NCI-H1694 treated with DMSO at 0.1 percent for 48 hours (cell line): ENCODE results near the gene CREBRF.
"Not testable (repeated sequence)": the region's sequence is repeated elsewhere in the genome, so short reads cannot be mapped to it uniquely, and the experiment has no call there.

Experiments
- DNase-seq: peaks from one replicate; lab custom pipeline; 2025; lab: John Stamatoyannopoulos, UW

The CREBRF gene

DNA sequence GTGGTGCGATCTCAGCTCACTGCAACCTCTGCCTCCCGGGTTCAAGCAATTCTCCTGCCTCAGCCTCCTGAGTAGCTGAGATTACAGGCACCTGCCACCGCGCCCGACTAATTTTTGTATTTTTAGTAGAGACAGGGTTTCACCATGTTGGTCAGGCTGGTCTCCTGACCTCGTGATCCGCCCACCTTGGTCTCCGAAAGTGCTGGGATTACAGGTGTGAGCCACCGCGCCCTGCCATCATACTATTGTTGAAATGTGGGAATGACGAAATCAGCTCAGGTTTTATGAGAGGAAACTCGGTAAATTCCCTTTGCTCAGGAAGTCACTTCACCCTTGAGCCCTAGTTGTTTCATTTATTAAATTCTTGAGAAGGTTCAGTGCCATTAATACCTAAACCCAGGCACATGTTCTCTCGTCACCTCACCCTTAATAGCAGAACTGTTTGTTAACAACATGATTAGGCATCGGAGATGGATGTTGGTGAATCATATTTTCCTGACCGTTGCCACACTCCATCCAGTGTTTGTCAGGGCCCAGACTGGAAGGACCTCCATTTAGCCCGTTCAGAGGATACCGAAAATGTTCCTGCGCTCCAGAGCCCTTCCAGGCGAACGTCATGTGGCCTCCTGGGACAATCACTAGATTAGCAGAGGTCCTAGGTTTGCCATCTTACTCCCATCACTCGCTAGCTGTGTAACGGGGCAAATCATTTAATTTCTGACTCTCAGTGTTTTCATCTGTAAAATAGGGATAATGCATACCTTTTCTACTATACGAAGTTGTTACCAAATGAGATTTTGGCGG lies 20.0 kb upstream of the CREBRF start:
- no peak for DNase-seq

DNA sequence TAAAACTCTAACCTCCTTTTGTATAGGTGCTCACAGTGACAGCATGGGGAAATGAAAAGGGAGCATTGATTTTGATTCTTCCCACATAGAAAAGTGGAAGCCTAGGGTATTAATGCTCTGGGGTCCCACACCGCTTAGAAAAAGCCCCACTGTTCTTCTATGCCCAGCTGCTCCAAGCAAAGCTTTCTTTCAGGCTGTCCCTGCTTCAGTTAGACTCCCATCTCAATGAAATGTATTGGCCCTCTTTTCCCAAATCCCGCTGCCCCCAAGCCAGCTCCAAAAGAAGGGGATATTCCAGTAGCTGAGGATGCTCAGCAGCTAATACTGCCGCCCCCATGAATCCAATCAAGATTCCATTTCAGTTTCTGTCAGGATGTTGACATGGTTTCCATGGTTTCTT lies 17.0 kb upstream of the CREBRF start:
- no peak for DNase-seq

DNA sequence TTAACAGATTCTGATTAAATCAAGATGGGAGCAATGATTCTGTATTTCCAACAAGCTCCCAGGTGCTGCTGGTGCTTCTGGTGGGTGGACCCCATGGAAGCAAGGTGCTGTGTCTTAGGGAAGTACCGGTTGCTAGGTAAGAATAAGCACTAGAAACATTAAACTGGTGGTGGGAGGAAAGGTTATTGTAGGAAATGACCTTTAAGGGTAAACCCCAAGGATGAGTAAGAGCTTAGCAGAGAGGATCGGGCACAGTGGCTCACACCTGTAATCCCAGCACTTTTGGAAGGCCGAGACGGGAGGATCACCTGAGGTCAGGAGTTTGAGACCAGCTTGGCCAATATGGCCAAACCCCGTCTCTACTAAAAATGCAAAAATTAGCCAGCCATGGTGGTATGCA lies 16.2 kb upstream of the CREBRF start:
- no peak for DNase-seq

DNA sequence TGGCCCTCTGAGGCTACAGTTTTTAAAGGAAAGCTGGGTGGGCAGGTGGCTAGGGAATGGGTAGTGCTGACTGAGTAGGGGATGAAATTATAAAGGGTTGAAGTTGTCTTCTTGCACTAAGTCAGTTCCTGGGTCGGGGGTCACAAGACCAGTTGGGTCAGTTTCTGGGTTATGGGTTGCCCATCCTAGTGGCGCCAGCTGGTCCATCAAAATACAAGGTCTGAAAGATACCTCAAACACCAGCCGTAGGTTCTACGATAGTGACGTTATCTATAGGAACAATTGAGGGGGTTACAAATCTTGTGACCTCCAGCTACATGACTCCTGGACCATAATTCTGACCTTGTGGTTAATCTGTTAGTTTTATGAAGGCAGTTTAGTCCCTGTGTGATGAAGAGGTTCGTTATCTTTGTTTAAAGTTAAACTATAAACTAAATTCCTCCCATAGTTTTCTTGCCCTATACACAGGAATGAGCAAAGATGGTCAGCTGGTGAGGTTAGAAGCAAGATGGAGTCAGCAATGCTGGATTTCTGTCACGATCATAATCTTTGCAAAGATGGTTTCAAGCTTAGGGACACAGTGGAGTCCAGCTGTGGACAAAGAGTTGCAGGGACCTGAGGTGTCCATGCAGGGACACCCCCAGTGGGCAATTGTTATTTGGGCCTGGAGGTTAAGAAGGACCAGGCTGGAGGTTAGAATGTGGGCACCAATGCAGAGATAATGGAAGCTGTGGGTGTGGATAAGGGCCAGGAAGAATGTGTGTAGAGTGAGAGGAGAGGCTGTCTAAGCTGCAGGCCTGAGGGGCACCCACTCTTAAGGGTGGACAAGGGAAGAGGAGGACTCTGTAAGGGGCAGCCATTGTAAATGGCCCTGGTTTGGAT lies 14.0 kb upstream of the CREBRF start:
- DNase-seq = no peak

DNA sequence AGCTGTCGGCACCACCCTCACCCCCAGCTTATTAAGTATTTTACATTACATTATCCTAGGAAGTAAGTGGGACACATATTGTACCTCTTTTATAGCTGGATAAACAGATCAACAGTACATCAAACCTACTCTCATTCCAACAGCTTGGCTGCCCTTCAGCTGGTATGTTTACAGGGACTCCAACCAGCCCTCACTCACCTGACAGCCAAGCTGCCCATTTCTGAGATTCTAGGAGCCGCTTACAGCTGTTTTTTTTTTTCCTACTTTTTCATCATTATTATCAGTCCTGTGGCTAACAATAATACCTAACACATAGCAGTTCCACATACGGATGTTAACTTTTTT lies 13.4 kb upstream of the CREBRF start:
- DNase-seq = no peak

DNA sequence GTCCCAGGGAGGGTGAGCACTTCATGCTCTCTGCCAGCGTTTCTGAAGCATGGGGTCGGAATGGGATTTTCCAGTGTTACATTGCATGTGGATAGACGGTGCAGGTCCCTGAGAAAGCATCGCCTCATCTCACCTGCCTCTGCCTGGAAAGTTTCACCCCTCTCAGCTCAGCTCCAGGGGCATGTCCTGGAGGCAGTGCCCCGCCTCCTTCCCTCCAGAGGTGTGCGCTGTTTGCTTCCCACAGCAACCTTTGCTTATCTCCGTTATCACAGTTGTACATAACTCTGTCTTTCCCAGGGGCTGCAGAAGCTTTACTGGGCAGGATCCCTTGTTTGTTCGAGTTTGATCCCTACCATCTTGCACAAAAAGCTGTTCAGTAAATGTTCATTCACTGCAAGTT lies 10.7 kb upstream of the CREBRF start:
- DNase-seq = no peak

DNA sequence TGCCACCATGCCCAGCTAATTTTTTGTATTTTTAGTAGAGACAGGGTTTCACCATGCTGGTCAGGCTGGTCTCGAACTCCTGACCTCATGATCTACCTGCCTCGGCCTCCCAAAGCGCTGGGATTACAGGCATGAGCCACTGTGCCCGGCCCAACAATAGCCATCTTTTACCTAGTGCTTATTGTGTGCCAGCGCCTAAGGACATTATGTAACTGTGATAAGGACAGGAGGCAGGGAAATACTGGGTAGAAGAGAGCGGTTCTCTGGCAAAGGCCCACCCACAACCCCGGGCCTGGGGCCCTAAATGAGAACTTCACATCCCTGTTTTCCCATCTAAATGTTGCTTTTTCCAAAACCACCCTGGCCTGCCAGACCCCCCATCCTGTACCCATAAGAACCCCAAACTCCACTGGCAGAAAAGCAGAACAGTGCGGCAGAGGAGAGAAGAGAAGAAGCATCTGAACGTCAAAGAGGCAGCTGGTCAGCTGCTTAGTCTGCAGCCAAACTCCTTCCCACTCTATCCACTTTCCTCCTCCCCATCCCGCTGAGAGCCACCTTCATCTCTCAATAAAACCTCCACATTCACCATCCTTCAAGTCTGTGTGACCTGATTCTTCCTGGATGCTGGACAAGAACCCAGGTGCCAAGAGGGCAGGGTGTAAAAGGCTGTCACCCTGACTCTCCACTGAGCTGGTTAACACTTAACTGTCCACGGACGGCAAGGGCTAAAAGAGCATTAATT lies 8.9 kb upstream of the CREBRF start:
- DNase-seq = not testable (repeated sequence)

DNA sequence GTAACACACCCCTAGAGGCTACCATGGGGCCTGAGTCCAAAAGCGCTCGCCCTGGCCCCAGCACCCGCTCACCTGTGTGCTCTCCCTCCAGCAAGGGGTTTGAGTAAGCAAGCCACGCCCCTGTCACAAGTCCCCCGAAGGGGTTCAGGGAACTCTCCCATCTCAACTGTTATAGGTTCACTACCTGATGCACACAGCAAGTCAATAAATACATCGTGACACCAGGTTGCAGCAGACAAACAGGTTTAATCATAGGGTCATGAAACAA lies 8.4 kb upstream of the CREBRF start:
- no peak for DNase-seq

DNA sequence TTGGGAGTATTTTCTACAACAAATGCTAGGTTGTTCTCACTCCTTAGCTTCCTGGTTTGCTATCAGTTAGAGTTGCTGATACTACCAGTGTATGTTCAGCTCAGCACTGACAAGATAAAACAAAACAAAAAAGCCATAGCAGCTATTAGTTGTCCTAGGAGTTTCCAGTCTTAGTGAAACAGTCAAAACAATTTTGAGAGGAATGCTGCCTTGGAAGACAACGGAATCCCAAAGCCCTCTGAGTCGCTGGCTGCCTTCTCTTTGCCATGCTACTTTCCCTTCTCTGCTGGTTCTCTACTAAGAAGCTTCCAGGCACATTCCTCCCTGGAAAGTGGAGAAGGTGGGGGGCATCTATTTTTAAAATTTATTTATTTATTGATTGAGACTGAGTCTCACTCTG lies 5.4 kb upstream of the CREBRF start:
- no peak for DNase-seq

DNA sequence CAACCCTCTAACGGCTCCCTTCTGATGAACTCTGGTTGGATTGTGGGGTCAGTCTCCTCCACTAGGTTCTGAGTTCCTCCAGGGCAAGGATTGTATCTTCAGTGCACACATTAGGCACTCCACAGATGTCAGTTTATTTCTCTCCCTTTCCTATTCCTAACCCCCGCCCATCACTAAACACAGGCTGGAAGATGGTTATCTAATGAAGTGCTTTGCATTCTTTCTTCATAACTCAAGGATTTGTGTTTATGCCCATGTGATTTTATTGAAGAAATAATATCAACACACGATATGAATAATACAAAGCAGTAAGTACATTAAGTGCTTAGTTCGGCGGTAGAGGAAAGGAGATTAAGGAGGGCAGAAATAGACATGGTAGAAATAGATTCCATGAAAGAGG lies 4.4 kb upstream of the CREBRF start:
- no peak for DNase-seq

DNA sequence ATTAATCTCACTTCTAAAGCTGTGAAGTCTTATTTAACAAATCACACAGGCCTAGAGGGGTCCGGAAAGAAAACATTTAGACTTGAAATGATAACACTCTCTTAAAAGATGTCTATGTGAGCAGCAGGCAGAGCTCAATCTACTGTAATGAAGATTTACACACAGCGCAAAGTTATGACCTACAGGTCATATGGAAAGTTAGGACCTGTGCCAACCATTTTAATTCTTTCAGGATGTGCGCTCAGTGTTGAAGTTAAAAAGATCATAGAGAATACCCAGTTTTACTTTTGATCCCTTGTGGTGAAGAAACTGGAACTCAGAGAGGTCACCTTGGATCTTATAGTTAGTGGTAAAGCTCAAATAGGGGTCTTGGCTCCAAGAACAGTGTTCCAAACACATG lies 3.1 kb upstream of the CREBRF start:
- DNase-seq = no peak

DNA sequence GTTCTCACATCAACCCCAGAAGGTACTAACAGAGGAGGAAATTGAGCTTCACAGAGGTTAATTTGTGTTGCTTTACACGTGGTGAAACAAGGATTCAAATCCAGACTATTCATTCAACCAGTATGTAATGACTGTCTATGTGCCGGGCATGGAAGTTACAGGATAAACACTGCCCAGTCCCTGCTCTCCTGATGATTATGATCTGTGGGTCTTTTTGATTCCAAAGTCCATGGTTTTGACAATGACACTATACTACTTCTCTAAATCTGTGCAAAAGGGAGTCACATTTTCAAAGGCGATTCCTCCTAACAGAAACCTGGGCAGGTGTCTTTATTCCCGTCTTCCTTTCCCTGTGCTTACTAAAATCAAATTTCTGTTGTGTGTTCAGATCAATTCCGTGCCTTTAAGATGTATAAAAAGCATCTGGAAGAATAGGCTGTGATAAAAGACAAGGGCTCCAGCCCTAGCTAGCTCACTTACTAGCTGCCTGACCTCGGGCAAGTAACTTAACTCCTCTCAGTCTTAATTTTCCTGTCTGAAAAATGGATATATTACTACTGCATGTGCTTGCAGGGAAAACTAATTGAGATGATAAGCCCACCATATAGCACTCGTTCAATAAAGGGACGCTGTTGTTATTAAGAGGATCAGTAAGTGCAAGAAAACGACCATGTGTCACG lies 970 bp upstream of the CREBRF start:
- no peak for DNase-seq

DNA sequence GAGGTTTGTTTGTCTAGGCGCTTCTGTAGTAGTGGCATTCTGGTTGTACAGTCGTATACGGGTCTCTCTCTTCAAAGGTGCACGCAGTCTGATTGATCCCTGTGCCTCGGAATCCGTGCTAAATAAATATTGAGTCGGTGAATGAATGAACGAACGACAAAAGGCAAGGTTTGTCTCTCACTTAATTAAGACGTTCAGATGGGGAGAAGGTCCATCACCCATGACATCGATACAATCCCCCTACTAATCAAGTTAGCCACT lies 500 bp upstream of the CREBRF start:
- no peak for DNase-seq

DNA sequence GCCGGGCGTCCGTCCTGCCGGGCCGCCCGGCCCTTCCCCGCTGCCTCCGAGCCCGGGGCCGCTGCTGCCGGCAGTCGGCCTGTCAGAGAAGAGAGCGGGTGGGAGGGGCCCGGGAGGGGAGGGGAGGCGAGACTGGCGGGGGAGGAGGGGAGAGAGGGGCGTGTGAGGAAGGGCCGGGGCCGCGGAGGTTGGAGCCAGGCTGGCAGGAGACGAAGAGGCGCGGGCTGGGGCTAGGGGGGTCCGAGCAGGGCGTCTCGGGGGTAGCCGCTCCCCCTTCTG lies 570 bp downstream of the CREBRF start:
- DNase-seq = no peak

DNA sequence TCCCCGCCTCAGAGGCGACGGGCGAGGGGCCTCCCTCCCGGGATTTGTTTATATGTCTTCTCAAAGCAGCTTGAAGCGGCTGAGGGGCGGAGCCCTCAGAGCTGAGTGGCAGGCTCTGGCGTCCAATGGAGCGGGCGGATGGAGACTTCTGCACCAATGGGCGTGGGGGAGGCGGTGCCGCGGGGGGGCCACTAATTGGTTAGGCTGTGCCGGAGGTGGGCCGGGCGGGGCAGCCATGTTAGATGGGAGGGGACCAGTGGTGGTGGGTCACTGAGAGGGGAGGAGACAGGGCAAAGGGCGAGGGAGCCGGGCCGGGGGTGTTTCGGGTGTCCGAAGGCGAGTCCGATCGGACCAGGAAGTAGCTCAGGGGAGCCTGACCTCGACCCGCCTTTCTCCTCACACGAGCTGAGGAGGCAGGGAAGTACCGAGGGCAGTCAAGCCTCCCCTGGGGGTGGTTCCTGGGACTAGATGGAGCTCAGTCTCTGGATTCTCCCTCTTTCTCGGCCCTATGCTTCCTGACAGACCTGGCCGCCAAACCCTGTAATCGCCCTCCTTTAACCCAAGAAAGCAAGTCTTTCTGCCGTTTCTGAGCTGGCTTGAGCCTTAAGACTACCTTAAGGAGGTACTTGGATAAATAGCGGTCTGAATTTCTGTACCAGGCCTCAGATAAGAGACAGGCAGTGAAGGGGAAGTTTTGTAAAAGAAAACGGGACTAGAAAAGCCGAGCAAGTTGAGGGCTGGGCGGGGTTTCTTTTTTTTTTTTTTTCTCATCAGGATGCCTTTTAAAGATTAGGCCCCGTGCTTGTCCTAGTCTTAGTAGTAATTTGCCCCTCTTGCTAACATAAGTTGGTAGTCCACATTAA lies 1.1 kb downstream of the CREBRF start:
- peak; percentile 81 for DNase-seq

DNA sequence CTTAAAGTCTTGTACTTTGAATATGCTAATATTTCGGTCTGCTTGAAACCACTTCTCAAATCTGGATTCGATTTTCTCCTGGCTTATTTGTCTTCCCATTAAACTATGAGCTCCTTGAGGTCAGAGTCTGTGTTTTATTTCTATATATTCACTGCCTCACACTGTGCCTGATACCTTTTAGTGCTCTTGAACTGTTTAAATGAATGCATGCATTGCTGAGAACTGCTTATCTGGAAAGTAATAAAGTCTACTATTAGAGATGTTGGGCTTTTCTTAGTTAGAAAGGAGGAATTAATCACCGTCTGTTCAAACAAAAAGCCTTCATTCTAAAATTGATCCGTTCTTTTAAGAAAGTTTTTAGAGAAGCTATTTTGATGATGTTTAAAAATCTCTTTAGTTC lies 6.0 kb downstream of the CREBRF start:
- no peak for DNase-seq

DNA sequence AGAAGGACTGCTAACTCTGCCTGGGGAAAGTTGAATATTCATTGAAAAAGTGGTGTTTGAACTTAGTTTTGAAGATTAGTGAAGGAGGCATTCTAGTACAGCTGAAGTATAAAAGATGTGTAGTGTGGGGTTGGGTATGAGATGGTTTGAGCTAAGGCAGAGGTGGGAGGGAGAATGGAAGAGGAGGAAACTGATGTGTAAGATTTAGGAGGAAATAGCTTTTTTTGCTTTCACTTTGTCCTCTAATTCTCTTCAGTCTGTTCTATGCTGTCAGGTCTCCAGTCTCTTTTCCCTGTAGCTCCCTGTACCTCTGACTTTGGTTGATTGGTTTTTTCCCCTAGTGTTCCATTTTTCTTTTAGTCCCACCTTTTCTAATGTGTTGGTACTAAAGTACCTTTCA lies 9.0 kb downstream of the CREBRF start:
- DNase-seq = no peak

DNA sequence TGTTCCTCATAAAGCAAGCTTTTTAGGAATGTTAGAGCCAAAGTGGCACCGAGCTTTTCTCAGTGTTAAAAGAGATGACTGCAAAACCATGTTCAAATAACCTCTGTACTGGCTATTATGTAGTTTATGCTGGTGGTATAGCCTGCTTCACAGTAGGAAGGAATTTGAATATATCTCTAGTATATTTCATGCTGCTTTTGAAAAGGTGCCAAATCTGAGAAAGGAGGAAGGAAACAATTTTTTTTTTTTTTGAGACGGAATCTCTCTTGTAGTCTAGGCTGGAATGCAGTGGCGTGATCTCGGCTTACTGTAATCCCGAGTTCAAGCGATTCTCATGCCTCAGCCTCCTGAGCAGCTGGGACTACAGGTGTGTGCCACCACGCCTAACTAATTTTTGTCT lies 13.5 kb downstream of the CREBRF start:
- no peak for DNase-seq

DNA sequence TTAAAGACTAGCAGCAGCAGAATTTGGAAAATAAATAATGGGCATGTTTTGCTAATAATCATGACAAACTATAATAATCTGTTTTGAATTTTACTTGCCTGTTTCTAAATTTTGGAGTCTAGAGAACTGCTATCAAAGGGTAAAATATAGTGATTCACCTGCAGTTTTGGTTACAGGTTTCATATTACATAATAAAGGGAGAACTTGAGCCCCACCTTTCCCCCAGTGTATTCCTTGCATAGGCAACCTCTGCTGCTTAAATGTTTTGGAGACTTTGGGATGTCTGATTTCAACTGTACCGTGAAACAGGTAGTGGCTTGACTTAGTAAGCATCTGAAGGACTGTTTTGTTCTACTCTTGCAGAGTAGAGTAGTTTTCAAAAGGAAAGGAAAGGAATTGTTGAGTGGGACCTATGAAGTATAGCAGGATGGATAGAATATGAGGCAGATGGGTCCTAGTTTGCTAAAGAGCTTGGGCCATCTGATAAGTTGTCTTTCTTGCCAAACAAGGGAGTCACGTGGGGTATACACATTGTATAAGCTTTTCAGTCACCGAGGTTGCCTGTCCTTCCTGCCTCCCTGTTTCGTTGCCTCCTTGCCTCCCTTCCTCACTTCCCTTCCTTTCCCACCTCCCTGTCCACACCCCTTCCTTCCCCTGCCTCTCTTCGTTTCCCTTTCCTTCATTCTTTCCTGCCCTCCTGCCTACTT lies 19.1 kb downstream of the CREBRF start:
- DNase-seq = no peak

DNA sequence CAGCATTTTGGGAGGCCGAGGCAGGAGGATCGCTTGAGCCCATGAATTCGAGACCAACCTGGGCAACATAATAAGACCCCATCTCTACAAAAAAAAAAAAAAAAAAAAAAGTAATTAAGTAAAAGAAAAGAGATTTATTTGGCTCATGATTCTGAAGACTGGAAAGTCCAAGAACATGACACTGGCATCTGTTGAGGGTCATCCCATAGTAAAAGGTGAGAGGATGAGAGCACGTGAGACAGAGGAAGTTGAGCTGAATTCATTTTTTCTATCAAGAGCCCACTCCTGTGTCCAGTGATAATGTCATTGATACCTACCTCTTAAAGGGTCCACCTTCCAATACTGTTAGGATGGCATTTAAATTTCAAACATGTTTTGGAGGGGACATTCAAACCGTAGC lies 19.8 kb downstream of the CREBRF start:
- DNase-seq = no peak

DNA sequence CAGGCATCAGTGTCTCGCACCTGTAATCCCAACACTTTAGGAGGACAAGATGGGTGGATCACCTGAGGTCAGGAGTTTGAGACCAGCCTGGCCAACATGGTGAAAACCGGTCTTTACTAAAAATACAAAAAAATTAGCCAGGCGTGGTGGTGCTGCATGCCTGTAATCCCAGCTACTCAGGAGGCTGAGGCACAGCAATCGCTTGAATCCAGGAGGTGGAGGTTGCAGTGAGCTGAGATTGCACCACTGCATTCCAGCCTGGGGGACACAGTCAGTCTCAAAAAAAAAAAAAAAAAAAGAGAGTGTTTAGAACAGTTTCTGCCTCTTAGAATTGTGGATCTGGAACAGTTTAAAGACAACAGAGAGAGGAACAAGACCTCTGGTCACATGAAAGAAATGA lies 20.3 kb downstream of the CREBRF start:
- DNase-seq = not testable (repeated sequence)

DNA sequence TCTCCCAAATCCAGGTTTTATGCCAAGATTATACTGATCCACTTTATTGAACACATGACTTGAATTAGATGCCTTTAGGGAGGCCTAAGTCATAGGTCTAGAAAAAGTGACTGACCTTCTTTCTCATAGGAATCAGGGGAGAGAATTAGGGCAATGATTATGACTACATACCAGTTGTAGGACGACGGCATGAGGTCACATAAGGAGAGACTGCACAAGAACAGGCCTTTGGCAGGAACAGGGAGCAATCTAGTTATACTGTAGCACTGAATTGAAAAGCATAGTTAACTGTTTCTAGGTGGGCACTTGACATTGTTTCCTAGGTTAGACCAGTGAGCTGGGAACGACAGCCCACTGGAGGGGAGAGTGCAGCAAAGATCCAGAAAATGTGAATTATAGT lies 22.7 kb downstream of the CREBRF start:
- DNase-seq = no peak
